ENCODE data around the gene SHB.

Gene SHB

DNA sequence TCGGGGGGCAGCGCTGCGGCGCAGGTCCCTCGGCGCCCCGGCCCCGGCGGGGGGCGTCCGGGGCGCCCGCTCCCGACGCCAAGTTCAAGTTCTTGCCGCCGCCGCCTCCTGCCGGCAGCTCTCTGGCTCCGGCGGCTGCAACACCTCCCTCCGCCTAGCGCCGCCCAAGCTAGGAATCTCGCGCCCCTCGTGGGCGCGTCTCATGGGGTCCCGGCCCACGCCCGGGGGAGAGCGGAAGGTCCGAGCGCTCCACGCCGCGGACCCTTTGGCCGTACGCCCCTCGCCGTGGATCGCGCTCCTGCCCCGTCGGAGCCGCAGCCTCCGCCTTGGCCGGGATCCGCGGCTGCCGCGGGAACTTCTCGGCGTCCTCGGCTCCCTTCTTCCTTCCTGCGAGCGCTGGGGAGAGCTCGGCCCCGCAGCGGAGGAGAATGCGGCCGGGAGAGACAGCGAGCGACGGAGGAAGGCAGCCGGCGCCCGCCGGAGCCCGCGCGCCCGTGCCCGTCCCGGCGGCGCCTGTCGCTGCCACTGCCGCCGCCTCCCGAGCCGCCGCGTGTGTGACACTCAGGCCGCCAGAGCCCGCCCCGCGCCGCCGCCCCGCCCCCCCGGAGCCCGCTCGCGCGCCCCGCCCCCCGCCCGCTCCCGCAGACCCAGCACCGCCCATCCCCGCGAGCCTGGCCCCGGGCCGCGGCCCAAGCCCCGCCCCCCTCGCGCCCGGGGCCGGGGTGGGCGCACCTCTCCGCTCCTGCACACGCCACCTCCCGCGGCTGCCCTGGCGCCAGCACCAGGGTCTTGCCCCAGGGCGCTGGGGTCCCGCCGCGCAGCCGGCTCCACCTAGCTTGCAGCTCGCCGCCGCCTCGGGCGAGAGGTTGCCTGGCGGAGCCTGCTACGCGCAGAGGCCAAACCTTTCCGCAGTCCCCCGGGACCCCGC is at the start of gene SHB:
Gene SHB, minus strand, starts transcription at position 527 of the 928 bp plus-strand sequence. CDS start 582 bp downstream, outside the sequence.
- DNase-seq = peak; percentile 65

DNA sequence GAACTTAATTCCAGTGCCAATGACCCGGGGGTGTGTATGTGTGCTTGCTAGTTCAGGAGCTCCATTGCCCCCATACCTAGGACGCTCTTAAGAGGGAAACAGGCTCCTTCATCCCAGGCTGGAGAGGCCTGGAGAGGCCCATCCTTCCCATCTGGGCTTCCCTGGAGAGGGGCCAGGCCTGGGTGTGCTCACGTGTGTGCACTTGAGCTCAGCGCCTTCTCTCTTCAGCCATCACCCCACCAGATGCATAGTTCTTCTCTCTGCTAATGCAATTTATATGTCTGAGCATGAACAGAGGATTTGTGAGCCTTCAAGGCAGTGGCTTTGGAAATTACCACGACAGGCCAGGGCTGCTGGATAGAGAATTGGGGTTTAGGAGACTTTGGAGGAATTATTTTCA is 48.6 kb upstream of the SHB start:
- DNase-seq = no peak

GRCh38 chr9:38114905-38115304 is 45.9 kb upstream of the SHB start:
- DNase-seq = no peak

- DNase-seq = no peak
Measured at GRCh38 chr9:38112456-38112855, 43.4 kb upstream of the SHB start.

- no peak for DNase-seq
Measured at GRCh38 chr9:38112049-38112448, 43.0 kb upstream of the SHB start.

DNA sequence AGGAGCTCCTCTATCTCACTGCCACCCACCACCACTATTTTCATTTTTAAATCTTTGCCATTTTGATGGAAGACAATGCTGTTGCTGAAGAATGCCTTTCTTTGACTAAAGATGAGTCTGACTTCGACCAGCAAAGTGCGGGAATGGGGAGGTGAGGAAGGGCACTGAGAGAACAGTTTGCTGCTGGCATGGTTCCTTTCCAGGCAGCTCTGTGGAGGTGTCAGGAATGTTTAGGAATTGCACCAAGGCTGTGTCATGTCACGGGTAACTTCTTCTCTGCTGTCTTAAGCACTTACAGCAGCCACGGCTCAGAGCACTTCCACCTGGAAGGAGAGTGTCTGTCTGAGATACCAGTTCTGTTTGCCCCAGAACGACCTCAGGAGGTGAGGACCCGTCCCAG is 41.4 kb upstream of the SHB start:
- no peak for DNase-seq

DNA sequence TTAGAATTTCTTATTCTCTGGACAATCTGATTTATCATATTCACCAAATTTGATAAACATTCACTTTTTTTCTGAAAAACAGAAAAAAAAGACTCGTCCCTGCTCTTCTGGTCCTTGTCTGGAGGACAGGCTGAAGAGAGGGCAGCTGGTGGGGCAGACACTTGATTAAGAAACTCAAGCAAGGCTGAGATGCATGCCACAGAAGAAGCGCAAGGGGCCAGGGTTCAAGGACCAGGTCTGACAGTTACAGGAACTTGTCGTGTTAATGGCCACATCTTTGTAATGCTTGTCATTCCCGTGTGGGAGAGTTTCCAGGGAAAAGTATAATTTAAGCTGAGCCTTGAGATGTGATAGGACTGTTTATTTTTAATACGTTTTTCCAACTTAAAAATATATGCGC is 40.6 kb upstream of the SHB start:
- no peak for DNase-seq

GRCh38 chr9:38108326-38108725 is 39.3 kb upstream of the SHB start:
- no peak for DNase-seq

- no peak for DNase-seq
Measured at GRCh38 chr9:38107811-38108304, 38.8 kb upstream of the SHB start.

GRCh38 chr9:38107405-38107804 is 38.4 kb upstream of the SHB start:
- DNase-seq = no peak

GRCh38 chr9:38106488-38106887 is 37.5 kb upstream of the SHB start:
- DNase-seq = peak; percentile 10

GRCh38 chr9:38103340-38103739 is 34.3 kb upstream of the SHB start:
- no peak for DNase-seq

- DNase-seq = no peak
Measured at GRCh38 chr9:38101423-38101822, 32.4 kb upstream of the SHB start.

GRCh38 chr9:38096238-38096805 is 27.3 kb upstream of the SHB start:
- no peak for DNase-seq

- no peak for DNase-seq
Measured at GRCh38 chr9:38094165-38094564, 25.1 kb upstream of the SHB start.

GRCh38 chr9:38092656-38093055 is 23.6 kb upstream of the SHB start:
- DNase-seq = no peak

GRCh38 chr9:38092200-38092524 is 23.1 kb upstream of the SHB start:
- DNase-seq = no peak

GRCh38 chr9:38091310-38092199 is 22.5 kb upstream of the SHB start:
- no peak for DNase-seq

- no peak for DNase-seq
Measured at GRCh38 chr9:38090170-38090569, 21.1 kb upstream of the SHB start.

- DNase-seq = no peak
Measured at GRCh38 chr9:38089387-38090165, 20.5 kb upstream of the SHB start.

- DNase-seq = no peak
Measured at GRCh38 chr9:38088006-38088925, 19.2 kb upstream of the SHB start.

Measured in DMS153 (cell line).